NCI-H1694 (cell line): ENCODE data around the gene PSD.

Experiments used
- DNase-seq: peaks from one replicate; lab custom pipeline; 2025; lab: John Stamatoyannopoulos, UW

Gene PSD

GRCh38 chr10:102389894-102390293 lies 28.7 kb downstream of the PSD start:
- no peak for DNase-seq

DNA sequence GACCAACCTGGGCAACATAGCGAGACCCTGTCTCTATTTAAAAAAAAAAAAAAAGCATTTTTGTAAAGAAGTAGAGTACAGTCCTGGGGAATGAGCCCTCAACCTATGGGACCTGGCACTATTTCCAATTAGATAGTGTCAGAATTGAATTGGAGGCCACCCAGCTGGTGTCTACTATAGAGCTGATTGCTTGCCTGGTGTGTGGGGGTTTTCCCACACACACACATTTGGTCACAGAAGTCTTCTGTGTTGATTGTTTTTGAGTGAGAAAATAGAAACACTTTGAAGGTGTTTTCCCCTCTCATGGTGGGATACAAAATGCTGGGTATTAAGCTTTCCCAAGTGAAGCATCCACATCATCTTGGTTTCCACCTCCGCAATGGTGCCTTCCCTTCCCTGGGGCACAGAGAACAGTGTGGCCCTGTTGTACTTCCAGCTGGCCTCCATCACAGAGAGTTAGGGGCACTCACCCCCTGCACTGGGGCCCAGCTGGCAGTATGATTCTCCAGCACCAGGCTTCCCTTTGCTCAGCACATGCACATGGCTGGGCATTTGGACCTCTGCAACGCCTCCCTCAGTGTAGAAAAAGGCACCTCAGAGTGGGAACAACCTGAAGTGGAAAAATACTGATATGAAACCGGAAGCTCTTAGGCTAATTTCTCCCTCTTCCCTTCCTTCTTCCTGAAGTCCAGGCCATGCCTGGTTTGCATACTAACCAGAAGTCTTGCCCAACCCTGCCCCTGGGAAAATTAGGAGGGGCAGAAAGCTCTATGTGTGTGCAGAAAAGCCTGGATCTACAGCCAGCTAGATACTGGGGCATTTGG lies 33.8 kb downstream of the PSD start:
- DNase-seq, result no peak

DNA sequence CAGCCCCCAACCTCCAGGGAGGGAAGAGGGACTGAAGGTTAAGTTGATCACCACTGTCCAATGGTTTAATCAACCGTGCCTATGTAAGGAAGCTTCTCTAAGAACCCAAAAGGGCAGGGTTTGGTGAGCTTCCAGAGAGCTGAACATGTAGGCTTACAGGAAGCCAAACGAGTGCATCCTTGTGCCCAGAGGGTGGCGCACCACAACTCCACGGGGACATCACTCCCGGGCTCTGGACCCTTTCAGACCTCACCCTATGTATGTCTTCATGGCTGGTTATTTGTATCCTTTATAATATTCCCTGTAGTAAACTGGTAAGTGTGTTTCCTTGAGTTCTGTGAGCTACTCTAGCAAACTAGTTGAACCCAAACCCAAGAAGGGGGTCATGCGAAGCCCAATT lies 34.5 kb downstream of the PSD start:
- no peak for DNase-seq

- DNase-seq, result no peak
Measured at GRCh38 chr10:102382871-102383270, 35.7 kb downstream of the PSD start.

- DNase-seq, result no peak
Measured at GRCh38 chr10:102381983-102382382, 36.6 kb downstream of the PSD start.

DNA sequence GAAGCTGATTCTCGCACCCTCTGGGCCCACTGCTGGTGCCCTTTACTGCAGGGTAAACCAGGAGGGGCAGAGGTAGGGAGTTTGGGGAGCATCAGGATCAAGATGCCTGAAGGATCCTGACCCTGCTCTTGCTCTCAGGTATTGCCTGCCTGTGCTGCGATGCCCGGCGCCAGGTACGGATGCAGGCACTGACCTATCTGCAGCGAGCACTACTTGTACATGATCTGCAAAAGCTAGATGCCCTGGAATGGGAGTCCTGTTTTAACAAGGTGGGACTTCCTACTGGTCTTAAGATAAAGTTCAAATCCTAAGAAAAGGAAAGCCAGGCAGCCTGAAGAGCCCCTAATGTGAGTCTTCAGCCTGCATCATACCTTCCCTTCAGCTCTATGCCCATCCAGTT lies 39.2 kb downstream of the PSD start:
- no peak for DNase-seq

DNA sequence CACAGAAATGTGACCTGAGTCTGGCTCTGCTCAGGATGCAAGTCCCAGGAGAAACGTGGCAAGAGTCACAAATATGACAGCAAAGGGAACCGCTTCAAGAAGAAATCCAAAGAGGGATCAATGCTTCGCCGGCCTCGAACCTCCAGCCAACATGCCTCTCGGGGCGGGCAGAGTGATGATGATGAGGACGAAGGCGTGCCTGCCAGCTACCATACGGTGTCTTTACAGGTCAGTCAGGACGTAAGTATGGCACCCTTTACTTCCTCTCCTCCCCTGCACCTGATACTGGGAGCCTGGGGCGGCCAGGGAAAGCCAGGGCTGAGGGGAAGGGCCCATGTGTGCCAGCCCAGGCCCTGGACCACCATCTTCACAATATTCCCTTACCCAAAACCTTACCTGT lies 41.7 kb downstream of the PSD start:
- DNase-seq, result no peak

GRCh38 chr10:102375867-102376266 lies 42.7 kb downstream of the PSD start:
- no peak for DNase-seq

DNA sequence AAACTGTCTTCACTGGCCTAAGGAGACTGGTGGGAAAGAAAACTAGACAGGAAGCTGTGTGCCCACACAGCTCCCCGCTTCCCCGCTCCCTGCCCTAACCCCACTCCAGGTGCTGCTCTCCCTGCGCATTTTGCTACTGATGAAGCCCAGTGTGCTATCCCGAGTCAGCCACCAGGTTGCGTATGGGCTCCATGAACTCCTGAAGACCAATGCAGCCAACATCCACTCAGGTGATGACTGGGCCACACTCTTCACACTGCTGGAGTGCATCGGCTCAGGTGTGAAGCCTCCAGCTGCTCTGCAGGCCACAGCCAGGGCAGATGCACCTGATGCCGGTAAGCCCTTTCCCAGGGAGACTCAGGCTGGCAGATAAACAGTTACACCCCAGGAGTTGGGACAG lies 43.3 kb downstream of the PSD start:
- DNase-seq, result no peak

GRCh38 chr10:102371295-102371694 lies 47.3 kb downstream of the PSD start:
- no peak for DNase-seq

DNA sequence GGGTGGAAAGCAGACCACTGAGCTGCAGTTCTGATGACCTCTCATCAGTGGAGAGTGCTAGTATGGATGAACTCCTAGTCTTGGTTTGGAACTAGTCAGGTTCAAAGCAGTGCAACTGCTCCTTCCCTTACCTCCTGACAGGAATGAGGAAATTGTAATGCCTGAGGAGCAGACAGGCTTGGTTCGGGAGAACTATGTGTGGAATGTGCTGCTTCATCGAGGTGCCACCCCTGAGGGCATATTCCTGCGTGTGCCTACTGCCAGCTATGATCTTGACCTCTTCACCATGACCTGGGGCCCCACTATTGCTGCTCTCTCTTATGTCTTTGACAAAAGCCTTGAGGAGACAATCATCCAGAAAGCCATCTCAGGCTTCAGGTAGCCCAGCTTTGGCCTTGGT lies 50.5 kb downstream of the PSD start:
- no peak for DNase-seq

GRCh38 chr10:102367441-102367840 lies 51.1 kb downstream of the PSD start:
- no peak for DNase-seq

DNA sequence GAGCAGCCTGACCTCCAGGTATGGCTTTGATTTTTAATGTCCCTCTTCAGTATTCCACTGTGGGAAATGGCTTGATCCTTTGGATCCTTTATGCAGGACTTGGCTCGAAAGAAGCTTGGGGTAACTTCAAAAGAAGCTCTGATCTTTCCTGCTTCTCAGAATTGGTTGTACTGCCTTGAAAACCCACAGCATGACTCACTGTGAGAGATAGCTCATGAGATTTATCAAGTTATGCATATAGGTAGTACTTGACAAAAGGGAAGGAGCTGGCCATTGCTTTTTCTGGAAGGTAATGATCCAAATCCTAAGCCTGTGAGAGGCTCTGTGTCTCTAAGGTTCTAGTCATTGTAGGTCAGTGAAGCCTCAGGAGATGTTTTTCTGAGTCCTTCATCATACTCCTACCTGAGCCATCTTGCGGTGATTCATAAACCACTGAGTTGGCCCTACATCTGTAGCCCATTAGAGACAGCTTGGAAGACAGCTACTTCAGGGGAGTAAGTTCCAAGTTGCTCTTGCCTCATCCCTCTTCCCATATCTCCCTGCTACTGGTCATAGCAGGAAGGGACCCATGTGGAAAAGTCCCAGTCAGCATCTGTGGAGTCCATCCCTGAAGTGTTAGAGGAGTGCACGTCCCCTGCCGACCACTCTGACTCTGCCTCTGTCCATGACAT lies 59.7 kb downstream of the PSD start:
- no peak for DNase-seq

GRCh38 chr10:102354451-102354850 lies 64.1 kb downstream of the PSD start:
- no peak for DNase-seq
